ENCODE results near the gene MRPS34. TPM values are rescaled to one million over a fixed set of nuclear protein-coding genes. Genes with fewer than 3 reads are reported as not detected.

The MRPS34 gene
- total and polyA plus RNA-seq, 9 of the 15 experiments (the other 6 are each of a cell fraction or from before 2014, with no cell fraction given), result 5.2 to 334 (median 92.8) TPM

- no peak for TF ChIP-seq FOS (IDR thresholded peaks at IDR 0.05; ENCODE audit: extremely low read depth, insufficient read length)
Measured at GRCh38 chr16:1790611-1791255, 17.8 kb upstream of the MRPS34 start (continued).

GRCh38 chr16:1790261-1790610 lies 17.3 kb upstream of the MRPS34 start:
- FAIRE-seq (no peak), ATAC-seq (no peak), DNase-seq (ENCODE audit: extremely low read depth in 1 of 4, low spot score in 3 of 4) (no peak)
- H3K79me2 ChIP-seq (ENCODE audit: control insufficient read depth, insufficient read depth, low read length), result peaks cover 20% of the 10 kb centered on the region
- H3K27me3 ChIP-seq (ENCODE audit: control insufficient read depth in 2 of 2, insufficient read depth in 2 of 2, low read length in 2 of 2), result no peaks in the 10 kb centered on the region
- H3K4me3 ChIP-seq, result no peak overlapping the region
- H4K20me1 ChIP-seq (replicated peaks; ENCODE audit: control insufficient read depth, insufficient read depth, low read length), result no peaks in the 10 kb centered on the region; the same call in 1 of the 2 replicates
- H2AFZ ChIP-seq (ENCODE audit: low read depth, low read length), result no peak overlapping the region
- POLR2A ChIA-PET, result interaction anchor here (1.6 kb wide), 1 partner anchor 12 kb away, joined by 8 read pairs; no protein-coding TSS in a partner anchor
- BruUV-seq (replicated peaks), result no TSS peak
- no peaks in the 10 kb centered on the region for H3K9me1 ChIP-seq (ENCODE audit: control insufficient read depth, insufficient read depth, low read length)
- H3K27ac ChIP-seq (ENCODE audit: extremely low read depth, low read depth, low read length), result no peak overlapping the region
- CTCF ChIA-PET (ENCODE audit: low intra/inter-chr PET ratio), result no interaction called here
- TF ChIP-seq HCFC1 (IDR thresholded peaks at IDR 0.05; ENCODE audit: low read depth, low read length) (no peak), E2F4 (CRISPR knock-in tag; IDR thresholded peaks at IDR 0.05; ENCODE audit: low read depth) (no peak), SIN3B (IDR thresholded peaks at IDR 0.05; ENCODE audit: low read depth) (no peak), ARID1B (IDR thresholded peaks at IDR 0.05) (no peak), ATF4 (CRISPR knock-in tag; IDR thresholded peaks at IDR 0.05) (no peak), FOXJ2 (tag; IDR thresholded peaks at IDR 0.05) (no peak), RBM34 (IDR thresholded peaks at IDR 0.05; ENCODE audit: borderline replicate concordance, insufficient read depth, low read length) (no peak), CBX1 (IDR thresholded peaks at IDR 0.05; ENCODE audit: low read depth) (no peak), HMGXB4 (CRISPR knock-in tag; IDR thresholded peaks at IDR 0.05) (no peak), ZNF766 (CRISPR knock-in tag; conservative IDR thresholded peaks at IDR 0.05) (no peak), KAT8 (IDR thresholded peaks at IDR 0.05; ENCODE audit: low read depth) (no peak), RUNX1 (IDR thresholded peaks at IDR 0.05; ENCODE audit: low read depth) (no peak)
- H3K4me2 ChIP-seq (ENCODE audit: insufficient read depth, low read length), result no peak overlapping the region
- H3K4me1 ChIP-seq (replicated peaks in 1 of 2; ENCODE audit: control insufficient read depth in 2 of 2, insufficient read depth in 2 of 2, low read length in 2 of 2), result peaks cover 0 to 80% of the 10 kb centered on the region in 2 experiments; a peak in 2 of 5 replicates
- intact Hi-C loops (cut with micrococcal nuclease) (no loop called here), in situ Hi-C loops (cut with MboI) (no loop called here)
- H3K36me3 ChIP-seq (ENCODE audit: control insufficient read depth, insufficient read depth, low read length), result peaks cover 50% of the 10 kb centered on the region; the same call in 1 of the 3 replicates
- 86% methylated on average over 11 of the region's 15 CpGs for WGBS (ENCODE audit: insufficient coverage, low coverage, missing lambda C conversion rate)
- H3K9me3 ChIP-seq (replicated peaks; ENCODE audit: control insufficient read depth, insufficient read depth, low read depth, low read length), result no peaks in the 10 kb centered on the region
- H3K9ac ChIP-seq (ENCODE audit: insufficient read depth in 1 of 2, low read depth in 2 of 2, low read length in 2 of 2), result no peak overlapping the region
